ENCODE measurements around the gene UQCRH.
"Not testable (repeated sequence)": the region's sequence is repeated elsewhere in the genome, so short reads cannot be mapped to it uniquely, and the experiment has no call there.

UQCRH gene

DNA sequence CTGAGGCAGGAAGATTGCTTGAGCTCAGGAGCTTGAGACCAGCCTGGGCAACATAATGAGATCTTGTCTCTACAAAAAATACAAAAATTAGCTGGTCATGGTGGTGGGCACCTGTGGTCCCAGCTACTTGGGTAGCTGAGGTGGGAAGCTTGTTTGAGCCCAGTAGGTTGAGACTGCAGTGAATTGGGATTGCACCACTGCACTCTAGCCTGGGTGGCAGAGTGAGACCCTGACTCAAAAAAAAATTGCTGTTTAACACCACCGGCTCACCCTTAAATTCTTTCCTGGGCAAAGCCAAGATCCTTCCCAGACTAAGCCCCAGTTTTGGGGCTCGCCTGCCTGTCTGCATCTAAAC lies 30.5 kb downstream of the UQCRH start:
- DNase-seq = no peak

DNA sequence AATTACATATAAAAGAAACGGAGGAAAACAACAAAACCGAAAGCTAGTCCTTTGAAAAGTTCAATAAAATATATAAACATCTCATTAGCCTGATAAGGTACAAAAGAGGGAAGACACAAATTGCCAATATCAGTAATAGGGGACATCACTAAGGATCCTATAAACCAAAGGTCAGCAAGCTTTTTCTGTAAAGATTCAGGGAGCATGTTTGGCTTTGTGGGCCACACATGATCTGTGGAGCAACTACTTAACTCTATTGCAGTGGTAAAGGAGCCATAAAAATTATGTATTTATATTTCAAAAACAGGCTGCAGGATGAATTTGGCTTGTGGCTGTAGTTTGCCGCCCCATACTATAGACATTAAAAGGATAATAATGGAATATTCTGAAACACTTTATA lies 31.6 kb downstream of the UQCRH start:
- DNase-seq = no peak

DNA sequence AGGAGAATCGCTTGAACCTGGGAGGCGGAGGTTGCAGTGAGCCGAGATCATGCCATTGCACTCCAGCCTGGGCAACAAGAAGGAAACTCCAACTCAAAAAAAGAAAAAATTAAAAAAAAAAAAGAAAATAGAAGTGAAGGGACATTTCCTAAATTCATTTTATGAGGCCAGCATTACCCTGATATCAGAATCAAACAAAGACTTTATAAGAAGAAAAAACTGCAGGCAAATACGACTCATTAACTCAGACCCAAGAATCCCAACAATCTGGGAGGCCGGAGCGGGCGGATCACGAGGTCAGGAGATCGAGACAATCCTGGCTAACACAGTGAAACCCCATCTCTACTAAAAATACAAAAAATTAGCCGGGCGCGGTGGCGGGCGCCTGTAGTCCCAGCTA lies 33.9 kb downstream of the UQCRH start:
- DNase-seq = not testable (repeated sequence)

DNA sequence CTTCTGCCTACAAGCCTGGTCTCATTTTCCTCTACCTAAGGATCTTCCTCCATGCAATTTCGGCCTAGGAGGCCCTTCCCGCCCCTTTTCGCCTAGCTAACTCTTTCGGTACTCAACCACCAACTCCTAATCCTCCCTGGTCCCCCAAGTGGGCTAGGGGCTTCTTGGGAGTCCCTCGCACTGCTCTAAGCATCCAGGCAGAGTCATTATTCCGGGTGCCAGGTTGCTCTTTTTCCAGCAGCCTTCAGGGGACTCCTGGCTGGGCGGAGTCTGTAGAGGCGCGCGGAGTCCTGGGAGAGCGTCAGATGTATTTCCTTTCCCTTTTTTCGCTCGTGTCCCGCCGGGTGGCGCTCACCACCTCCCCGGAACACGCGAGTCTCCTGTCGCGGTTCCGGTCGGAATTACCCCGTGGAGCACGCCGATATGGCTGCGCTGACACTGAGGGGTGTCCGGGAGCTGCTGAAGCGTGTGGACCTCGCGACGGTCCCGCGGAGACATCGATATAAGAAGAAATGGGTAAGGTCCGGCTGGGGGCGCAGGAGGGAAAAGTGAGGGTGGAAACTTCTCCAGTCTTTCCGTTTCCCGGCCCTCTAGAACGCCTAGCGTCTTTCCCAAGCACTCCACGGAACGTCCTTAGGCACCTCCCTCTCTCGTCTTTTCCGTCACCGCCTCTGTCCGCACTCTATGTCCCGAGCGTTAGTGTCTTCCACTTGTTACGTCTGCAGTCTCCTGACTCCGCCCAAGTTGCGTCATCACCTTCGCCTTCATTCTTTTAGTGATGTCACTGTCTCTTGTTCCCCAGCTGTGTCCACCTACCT lies 37.1 kb downstream of the UQCRH start, which contains the start of gene NSUN4:
NSUN4 (plus strand) TSS at position 404 of the 818 bp plus-strand sequence; CDS start at position 424, 20 bp downstream.
- DNase-seq = peak; percentile 90

DNA sequence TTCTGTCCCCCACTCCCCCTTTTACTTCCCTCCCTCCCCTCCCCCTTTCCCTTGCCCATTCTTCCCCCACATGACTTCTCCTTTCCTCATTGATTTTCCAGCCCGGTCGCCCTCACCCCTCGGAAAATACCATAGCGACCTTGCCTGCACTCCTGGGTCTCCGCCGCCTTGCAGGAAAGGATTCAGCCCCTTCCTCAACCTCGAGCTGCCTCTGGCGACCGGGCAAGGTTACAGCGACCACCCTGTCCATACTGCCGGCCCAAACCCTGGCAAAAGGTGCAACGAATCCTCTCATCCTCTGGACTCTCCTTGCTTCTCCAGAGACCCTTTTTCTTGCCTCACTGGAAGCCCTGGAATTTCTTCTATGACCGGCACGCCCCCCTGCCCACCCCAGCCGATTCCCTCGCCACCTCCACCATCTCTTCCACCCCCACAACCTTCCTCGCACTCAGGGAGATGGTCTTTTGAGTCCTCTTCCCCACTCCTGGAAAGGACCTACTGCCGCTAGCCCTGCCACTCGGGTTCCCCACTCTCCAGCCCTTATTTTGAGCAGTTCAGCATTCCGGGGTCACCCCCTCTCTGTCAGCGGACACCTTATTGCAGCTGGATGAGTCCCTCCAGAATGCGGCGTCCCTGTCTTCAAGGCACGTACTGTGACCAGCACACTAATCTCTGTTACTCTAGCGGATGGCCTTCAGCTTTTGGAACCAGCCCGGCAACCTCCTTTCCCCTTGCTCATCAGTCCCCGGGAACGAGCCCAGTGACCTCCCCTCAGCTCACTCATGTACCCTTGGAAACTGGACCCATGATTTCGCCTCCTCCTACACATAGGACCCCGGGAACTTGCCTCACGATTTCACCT lies 38.0 kb downstream of the UQCRH start:
- DNase-seq = no peak

DNA sequence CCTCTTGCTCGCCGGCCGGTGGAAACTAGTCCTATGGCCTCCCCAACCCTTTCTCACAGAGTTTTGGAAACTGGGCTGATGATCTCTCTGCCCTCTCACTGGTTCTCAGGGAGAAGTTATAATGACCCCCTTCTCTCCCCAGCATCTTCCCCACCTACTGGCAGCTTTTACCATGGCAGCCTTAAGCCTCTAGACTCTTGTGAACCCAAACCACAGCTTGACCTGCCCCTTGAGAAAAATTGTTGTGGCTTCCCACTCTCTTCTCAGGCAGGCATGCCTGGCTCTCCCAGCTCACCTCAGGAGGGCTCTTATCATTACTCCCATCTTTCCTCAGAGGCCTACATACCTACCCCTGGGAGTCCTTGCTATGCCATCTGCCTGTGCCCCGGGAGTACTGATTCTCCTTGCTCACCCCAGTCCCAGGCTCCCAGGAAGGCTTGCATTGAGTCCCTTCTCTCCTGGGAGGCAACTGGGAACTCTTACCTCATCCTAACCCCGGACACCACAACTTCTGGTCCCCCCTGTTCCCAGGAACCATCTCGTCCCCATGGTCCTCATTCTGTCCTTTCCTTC lies 38.7 kb downstream of the UQCRH start:
- peak; percentile 39 for DNase-seq

DNA sequence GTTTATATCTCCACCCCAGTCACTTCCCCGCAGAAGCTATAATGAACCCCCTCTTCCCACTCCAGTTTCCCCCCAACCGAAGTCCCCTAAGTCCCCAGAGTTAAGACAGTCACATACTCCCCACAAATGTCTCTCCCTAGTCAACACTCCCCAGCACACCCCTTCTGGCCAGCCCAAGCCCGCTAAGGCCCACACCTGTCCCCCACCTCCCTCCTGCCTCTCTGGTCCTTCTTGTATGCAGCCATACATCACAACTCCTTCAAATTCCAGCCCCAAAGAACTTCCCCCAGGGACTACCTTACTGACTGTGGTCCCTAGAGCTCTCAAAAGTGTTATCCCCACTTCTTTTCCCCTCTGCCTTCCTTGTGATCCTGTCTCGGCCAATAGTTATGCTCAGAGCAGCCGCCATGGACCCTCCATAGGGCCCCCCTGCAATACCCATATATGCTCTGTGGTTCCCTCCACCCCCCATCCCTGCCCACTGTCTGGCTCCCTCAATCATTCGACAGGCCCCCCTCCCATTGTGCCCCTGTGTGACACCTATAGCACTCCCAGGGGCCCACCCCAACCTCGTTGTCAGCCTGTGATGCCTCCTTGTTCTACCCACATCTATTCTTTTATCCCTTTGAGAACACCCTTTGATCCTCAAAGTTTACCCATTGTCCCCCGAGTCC lies 39.3 kb downstream of the UQCRH start:
- DNase-seq = no peak

DNA sequence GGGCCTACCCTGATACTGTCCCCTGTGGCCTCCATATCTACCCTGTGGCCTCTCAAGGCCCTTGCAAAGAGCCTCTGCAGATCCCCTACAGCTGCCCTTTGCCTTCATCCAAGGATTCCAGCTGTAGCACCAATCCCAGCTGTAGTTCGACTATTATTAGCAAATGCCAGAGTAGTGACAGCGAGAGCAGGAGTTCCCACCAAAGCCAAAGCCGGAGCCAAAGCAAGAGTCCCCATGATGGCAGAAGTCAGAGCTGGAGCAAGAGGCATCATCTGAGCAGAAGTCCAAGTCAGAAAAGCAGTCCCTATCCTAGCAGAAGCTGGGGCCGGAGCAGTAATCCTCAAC lies 39.8 kb downstream of the UQCRH start:
- DNase-seq = no peak

DNA sequence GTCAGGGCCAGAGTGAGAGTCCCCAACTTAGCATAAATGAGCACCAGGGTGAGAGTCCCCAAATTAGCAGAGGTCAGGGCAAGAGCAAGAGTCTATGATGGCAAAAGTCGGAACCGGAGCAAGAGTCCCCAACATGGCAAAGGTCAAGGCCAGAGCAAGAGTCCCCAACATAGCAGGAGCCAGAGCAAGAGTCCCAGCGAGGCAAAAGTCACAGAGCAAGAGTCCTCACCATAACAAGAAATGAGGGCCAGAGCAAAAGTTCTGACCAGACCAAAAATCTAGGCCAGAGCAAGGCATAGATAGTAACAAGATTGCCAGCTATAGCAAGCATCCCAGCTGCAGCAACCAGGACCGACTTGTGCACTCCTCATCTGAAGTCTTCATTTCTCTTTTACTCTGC lies 40.2 kb downstream of the UQCRH start:
- DNase-seq = no peak

DNA sequence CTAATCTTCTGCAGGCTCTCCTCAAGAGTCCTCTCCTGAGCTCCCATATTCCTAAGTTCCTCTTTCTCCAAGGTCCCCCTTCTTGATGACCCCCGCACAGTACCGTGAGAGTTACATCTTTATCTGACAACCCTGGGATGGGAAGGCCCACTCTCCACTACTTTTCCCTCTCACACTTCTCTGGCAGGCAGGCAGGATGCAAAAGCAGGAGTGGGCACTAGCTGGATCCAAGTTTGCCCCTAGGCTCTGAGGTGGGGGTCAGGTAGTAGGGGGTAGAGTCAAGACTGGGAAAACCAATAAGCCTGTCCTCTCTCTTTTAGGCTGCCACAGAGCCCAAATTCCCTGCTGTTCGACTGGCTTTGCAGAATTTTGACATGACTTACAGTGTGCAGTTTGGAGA lies 41.0 kb downstream of the UQCRH start:
- no peak for DNase-seq

DNA sequence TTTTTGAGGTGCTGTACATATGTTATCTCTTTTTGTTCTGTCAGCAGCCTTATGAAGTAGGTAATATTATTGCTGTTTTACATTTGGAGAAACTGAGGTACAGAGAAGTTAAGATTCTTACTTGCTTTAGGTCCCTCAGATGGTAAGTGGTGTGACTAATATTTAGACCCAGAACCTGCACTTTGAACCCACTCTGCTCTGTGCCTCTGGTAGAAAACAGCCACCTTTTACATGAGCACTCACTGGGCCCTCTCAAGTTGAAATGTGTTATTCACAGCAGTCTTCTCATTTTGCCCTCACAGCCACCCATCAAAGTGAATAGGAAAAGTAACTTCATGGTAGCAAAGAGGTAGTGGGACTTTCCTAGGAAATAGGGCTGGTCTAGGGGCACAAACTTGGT lies 41.8 kb downstream of the UQCRH start:
- no peak for DNase-seq

DNA sequence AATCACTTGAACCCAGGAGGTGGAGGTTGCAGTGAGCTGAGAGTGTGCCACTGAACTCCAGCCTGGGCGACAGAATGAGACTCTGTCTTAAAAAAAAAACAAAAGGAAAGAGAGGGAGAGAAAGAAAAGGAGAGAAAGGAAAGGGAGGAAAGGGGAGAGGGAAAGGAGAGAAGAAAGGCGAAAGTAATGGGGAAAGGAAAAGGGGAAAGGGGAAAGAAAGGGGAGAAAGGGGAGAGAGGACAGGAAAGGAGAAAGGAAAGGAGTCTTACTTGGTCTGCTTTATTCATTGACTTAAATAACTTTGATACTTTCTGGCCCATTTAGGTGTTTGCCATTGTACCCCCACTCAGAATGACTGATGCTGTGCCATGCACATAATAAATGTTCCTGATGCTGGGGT lies 48.9 kb downstream of the UQCRH start:
- DNase-seq = no peak

DNA sequence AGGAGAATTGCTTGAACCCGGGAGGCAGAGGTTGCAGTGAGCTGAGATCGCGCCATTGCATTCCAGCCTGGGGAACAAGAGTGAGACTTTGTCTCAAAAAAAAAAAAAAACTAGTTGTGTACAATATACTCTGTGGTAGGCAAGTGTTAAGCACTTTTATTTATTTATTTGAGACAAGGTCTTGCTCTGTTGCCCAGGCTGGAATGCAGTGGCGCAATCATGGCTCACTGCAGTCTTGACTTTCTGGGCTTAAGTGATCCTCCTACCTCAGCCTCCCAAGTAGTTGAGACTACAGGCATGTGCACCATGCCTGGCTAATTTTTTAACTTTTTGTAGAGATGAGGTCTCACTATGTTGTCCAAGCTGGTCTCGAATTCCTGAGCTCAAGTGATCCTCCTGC lies 52.4 kb downstream of the UQCRH start:
- not testable (repeated sequence) for DNase-seq

DNA sequence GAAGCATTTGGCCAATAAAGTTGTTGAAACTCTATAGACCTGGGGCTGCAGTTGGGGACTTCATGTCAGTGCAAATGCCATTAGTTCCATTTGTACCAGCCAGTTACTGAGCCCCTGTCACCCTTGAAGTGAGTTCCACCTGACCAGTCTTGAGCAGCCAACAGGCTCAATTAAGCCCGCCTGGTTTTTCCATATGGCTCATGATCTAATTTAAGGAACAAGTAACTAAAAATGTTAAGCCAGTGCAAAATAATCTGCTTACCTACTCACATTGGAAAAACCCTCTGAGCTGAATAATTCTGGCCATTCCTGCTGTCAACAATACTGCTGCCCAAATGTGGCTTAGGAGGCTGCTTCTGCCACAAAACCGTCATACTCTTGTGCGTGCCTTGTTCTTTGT lies 58.7 kb downstream of the UQCRH start:
- no peak for DNase-seq

DNA sequence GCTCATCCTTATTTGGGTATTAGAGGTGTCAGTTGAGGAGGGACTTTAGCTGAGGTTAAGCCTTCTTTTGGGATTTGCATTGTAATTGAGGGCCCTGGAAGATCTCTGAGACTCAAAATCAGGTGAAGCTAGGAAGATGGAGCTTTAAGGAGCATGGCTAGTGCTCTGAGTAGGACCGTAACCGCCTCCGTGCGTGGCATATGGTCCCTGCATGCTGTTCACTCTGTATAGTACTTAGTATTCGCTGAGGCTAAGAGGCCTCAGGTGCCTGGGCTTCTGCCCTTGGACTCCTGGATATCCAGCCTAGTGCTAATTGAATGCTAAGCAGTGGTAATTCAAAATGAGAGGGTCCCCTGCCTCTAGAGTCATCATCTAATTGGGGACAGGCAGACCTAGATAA lies 59.6 kb downstream of the UQCRH start:
- no peak for DNase-seq

DNA sequence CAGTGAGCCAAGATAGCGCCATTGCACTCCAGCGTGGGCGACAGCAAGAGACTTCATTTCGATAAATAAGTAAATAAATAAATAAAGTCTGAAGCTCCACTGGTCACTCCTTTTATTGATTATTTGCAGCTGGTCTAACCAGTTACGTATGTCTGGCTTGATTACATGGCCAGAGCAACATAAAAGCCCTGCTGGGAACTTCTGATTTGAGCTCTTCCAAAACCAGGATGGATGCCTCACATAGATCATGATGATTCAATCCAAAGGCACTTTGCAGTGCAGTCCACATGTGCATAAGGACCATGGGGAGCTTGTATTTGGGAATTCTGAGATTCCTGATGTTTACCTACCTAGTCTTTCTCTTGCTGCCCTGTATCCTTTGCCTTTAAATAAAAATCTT lies 61.1 kb downstream of the UQCRH start:
- no peak for DNase-seq

DNA sequence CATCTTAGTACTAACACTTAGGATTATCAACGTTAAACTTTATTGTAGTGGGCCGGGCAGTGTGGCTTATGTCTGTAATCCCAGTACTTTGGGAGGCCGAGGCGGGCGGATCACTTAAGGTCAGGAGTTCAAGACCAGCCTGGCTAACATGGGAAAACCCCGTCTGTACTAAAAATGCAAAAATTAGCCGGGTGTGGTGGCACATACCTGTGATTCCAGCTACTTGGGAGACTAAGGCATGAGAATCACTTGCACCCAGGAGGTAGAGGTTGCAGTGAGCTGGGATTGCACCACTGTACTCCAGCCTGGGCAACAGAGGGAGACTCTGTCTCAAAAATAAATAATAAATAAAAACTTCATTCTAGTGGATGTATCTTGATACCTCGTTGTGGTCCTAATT lies 62.3 kb downstream of the UQCRH start:
- not testable (repeated sequence) for DNase-seq
